HepG2 (cell line): Measurements from ENCODE around the gene NECAB2. TPM values are rescaled to one million over a fixed set of nuclear protein-coding genes. Genes with fewer than 3 reads are reported as not detected.

Experiments
- ASH2L ChIP-seq: fragments of 300-600, 200-600 bp; sonication (generic); IDR thresholded peaks from 2 replicates; pipeline ENCODE4 v1.7.0; 2017; ENCODE audit warnings: low read depth, mild to moderate bottlenecking, moderate library complexity, mixed read lengths, low read length; ENCODE audit not compliant: insufficient read length
- ATF5 ChIP-seq: sonication (generic); formaldehyde crosslinking; IDR thresholded peaks from 2 replicates; pipeline ENCODE4 v1.4.0; 2020; ENCODE audit warnings: mild to moderate bottlenecking, low read depth, missing genetic modification reagents
- CENPX ChIP-seq: sonication (generic); formaldehyde crosslinking; IDR thresholded peaks from 2 replicates; pipeline ENCODE4 v1.9.0; 2021; ENCODE audit warnings: mild to moderate bottlenecking, missing genetic modification reagents, moderate library complexity
- CREM ChIP-seq, 2 experiments: sonication (generic) in 1 of 2; formaldehyde crosslinking in 1 of 2; IDR thresholded peaks; 2 replicates each; pipeline versions ENCODE4 v1.4.0 to v1.6.1; 2016 to 2020; ENCODE audit warnings: antibody characterized with exemption in 1 of 2, mild to moderate bottlenecking in 1 of 2, missing genetic modification reagents in 1 of 2
- GATA4 ChIP-seq: sonication (generic); IDR thresholded peaks from 2 replicates; pipeline ENCODE4 v1.6.1; 2016; ENCODE audit warnings: antibody characterized with exemption, low read depth, borderline replicate concordance
- GFI1 ChIP-seq: sonication (generic); formaldehyde crosslinking; IDR thresholded peaks from 2 replicates; pipeline ENCODE4 v1.5.0; 2020; ENCODE audit warnings: missing genetic modification reagents, mild to moderate bottlenecking, borderline replicate concordance
- GLMP ChIP-seq: sonication (generic); formaldehyde crosslinking; IDR thresholded peaks from 2 replicates; pipeline ENCODE4 v1.9.0; 2021; ENCODE audit warnings: missing genetic modification reagents, mild to moderate bottlenecking, borderline replicate concordance
- GZF1 ChIP-seq: sonication (generic); formaldehyde crosslinking; IDR thresholded peaks from 2 replicates; pipeline ENCODE4 v1.5.1; 2020; ENCODE audit warnings: mild to moderate bottlenecking, missing genetic modification reagents
- HIC2 ChIP-seq: sonication (generic); formaldehyde crosslinking; IDR thresholded peaks from 2 replicates; pipeline ENCODE4 v1.9.0; 2022; ENCODE audit warnings: low read depth, missing genetic modification reagents
- IKZF5 ChIP-seq: IDR thresholded peaks from 2 replicates; pipeline ENCODE4 v1.6.1; 2018; ENCODE audit warnings: missing genetic modification reagents, mild to moderate bottlenecking, missing compliant biosample characterization
- KDM5A ChIP-seq: fragments of 200-600 bp; sonication (generic); IDR thresholded peaks from 2 replicates; pipeline ENCODE4 v1.7.0; 2018; ENCODE audit warnings: antibody characterized with exemption, mild to moderate bottlenecking, low read length, borderline replicate concordance
- MAX ChIP-seq: IDR thresholded peaks from 2 replicates; pipeline ENCODE4 v1.6.1; 2012; ENCODE audit warnings: inconsistent platforms
- NFKBIZ ChIP-seq: IDR thresholded peaks from 2 replicates; pipeline ENCODE4 v1.6.1; 2018; ENCODE audit warnings: missing genetic modification reagents, missing compliant biosample characterization
- PRPF4 ChIP-seq: fragments of 200-400 bp; formaldehyde crosslinking; IDR thresholded peaks from 2 replicates; pipeline ENCODE4 v1.6.1; 2016; ENCODE audit warnings: low read length, low read depth; ENCODE audit not compliant: poor library complexity, severe bottlenecking
- SKI ChIP-seq: fragments of 450-650 bp; IDR thresholded peaks from one replicate; pipeline ENCODE4 v1.6.1; 2018; ENCODE audit warnings: mild to moderate bottlenecking; ENCODE audit not compliant: partially characterized antibody
- SNAI1 ChIP-seq: sonication (generic); formaldehyde crosslinking; IDR thresholded peaks from 2 replicates; pipeline ENCODE4 v1.5.0; 2020; ENCODE audit warnings: mild to moderate bottlenecking, missing genetic modification reagents, borderline replicate concordance
- SRF ChIP-seq: IDR thresholded peaks from 2 replicates; pipeline ENCODE4 v1.6.1; 2011; ENCODE audit warnings: mild to moderate bottlenecking, low read depth, low read length, moderate library complexity
- ZBTB34 ChIP-seq: sonication (generic); formaldehyde crosslinking; IDR thresholded peaks from 2 replicates; pipeline ENCODE4 v1.8.0; 2022; ENCODE audit warnings: mild to moderate bottlenecking, missing genetic modification reagents
- ZFP41 ChIP-seq: sonication (generic); formaldehyde crosslinking; IDR thresholded peaks from 2 replicates; pipeline ENCODE4 v1.4.0; 2020; ENCODE audit warnings: mild to moderate bottlenecking, missing genetic modification reagents, borderline replicate concordance
- ZNF510 ChIP-seq: sonication (generic); formaldehyde crosslinking; IDR thresholded peaks from 2 replicates; pipeline ENCODE4 v1.4.0; 2020; ENCODE audit warnings: low read depth, mild to moderate bottlenecking, missing genetic modification reagents
- ZNF607 ChIP-seq: sonication (generic); formaldehyde crosslinking; IDR thresholded peaks from 2 replicates; pipeline ENCODE4 v1.5.1; 2020; ENCODE audit warnings: missing genetic modification reagents, mild to moderate bottlenecking, borderline replicate concordance
- ZNF629 ChIP-seq: sonication (generic); formaldehyde crosslinking; conservative IDR thresholded peaks from 2 replicates; pipeline ENCODE4 v1.5.0; 2020; ENCODE audit warnings: missing genetic modification reagents
- polyA plus RNA-seq, 8 experiments: library from polyadenylated mRNA; depleted of rRNA in 3 of 8; stranded (reverse) in 7 of 8; unstranded in 1 of 8; fragments of >200 nt; fragmentation: Illumina TruSeq in 4 of 8; extraction: Trizol in 4 of 8; gene quantifications; 2 replicates each; pipeline versions ENCODE4 v1.2.1 to v1.2.3, GENCODE V29; 2011 to 2016; ENCODE audit warnings: low read depth in 4 of 8, missing spikeins in 1 of 8, mixed read lengths in 1 of 8; ENCODE audit not compliant: insufficient read depth in 1 of 8
- total RNA-seq, 5 experiments: library from RNA; depleted of rRNA; stranded (reverse); fragments of >200 nt; fragmentation: Illumina TruSeq; extraction: Trizol; gene quantifications; 2 replicates each; pipeline ENCODE4 v1.2.3, GENCODE V29; 2016; ENCODE audit warnings: low read depth in 1 of 5

NECAB2 gene
- total and polyA plus RNA-seq, 2 of the 13 experiments (the other 11 are each of a cell fraction or from before 2014, with no cell fraction given), result 0.21 to 0.49 TPM

GRCh38 chr16:84048270-84048669 is 80.2 kb downstream of the NECAB2 start (continued):
- no peak for TF ChIP-seq SNAI1 (CRISPR knock-in tag)
- no peak for TF ChIP-seq SRF
- no peak for TF ChIP-seq ATF5
- no peak for TF ChIP-seq KDM5A
- no peak for TF ChIP-seq ZNF629
- no peak for TF ChIP-seq SKI
- no peak for TF ChIP-seq GFI1
- no peak for TF ChIP-seq CENPX
- TF ChIP-seq MAX, result peak; percentile 73
- no peak for TF ChIP-seq GATA4
- TF ChIP-seq HIC2, result no peak
- no peak for TF ChIP-seq ZBTB34
- no peak for TF ChIP-seq ZNF510 (CRISPR knock-in tag)
- TF ChIP-seq ASH2L, result no peak
- TF ChIP-seq ZNF607, result no peak
- no peak for TF ChIP-seq NFKBIZ
- no peak for TF ChIP-seq GZF1 (CRISPR knock-in tag)
- TF ChIP-seq GLMP (CRISPR knock-in tag), result no peak
- no peak for TF ChIP-seq CREM (IDR thresholded peaks at IDR 0.05)
- TF ChIP-seq CREM (CRISPR knock-in tag; IDR thresholded peaks at IDR 0.05), result no peak
- no peak for TF ChIP-seq PRPF4
- TF ChIP-seq IKZF5 (CRISPR knock-in tag), result 0 out of 2 replicates have a peak, but pooled peaks have one; percentile 21
- no peak for TF ChIP-seq ZFP41 (CRISPR knock-in tag)
